IMR-90 (cell line): ENCODE measurements around the gene SOX8.

Experiments used
- CHD1 ChIP-seq: IDR thresholded peaks from 2 replicates; pipeline ENCODE4 v1.6.1; 2012; ENCODE audit warnings: low read depth, low read length, improper control_type of control experiment
- CTCF ChIP-seq: conservative IDR thresholded peaks from 2 replicates; pipeline ENCODE4 v1.5.1; 2012; ENCODE audit warnings: mild to moderate bottlenecking, low read depth, low read length, improper control_type of control experiment
- ELK1 ChIP-seq: fragments of 150-350 bp; IDR thresholded peaks from 2 replicates; pipeline ENCODE4 v1.6.1; 2016; ENCODE audit warnings: low read depth, mild to moderate bottlenecking, low read length, moderate library complexity, borderline replicate concordance
- MAFK ChIP-seq: IDR thresholded peaks from 2 replicates; pipeline ENCODE4 v1.6.1; 2012; ENCODE audit warnings: low read depth, low read length, improper control_type of control experiment
- MXI1 ChIP-seq: IDR thresholded peaks from 2 replicates; pipeline ENCODE4 v1.6.1; 2012; ENCODE audit warnings: low read depth, mild to moderate bottlenecking, low read length, moderate library complexity, borderline replicate concordance
- POLR2A ChIP-seq: IDR thresholded peaks from 2 replicates; pipeline ENCODE4 v1.6.1; 2012; ENCODE audit warnings: mild to moderate bottlenecking, low read depth, low read length
- RAD21 ChIP-seq: IDR thresholded peaks from 2 replicates; pipeline ENCODE4 v1.6.1; 2012; ENCODE audit warnings: low read length, improper control_type of control experiment
- RCOR1 ChIP-seq: IDR thresholded peaks from 2 replicates; pipeline ENCODE4 v1.6.1; 2012; ENCODE audit warnings: mild to moderate bottlenecking, low read length, improper control_type of control experiment; ENCODE audit not compliant: insufficient replicate concordance
- SMC3 ChIP-seq: fragments of 150-350 bp; IDR thresholded peaks from 2 replicates; pipeline ENCODE4 v1.6.1; 2016; ENCODE audit warnings: low read depth, mild to moderate bottlenecking, antibody characterized with exemption, low read length, moderate library complexity
- USF2 ChIP-seq: fragments of 150-350 bp; IDR thresholded peaks from 2 replicates; pipeline ENCODE4 v1.6.1; 2017; ENCODE audit warnings: mild to moderate bottlenecking, antibody characterized with exemption, low read length, low read depth

DNA sequence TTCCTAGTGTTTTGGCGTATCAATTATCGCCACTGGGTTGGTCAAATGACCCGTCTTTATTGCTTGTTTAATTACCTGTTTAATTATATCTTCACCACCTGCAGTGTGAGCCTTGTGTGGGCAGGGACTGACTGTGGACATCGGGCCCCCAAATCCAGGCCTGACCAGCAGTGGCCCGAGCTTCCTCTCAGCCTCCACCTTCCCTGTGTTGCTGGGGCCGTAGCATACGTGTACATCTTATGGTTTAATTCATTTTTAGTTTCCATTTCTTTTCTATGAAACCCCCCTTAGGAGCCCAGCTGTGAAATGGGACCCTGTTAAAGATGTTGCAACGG, 9.6 kb upstream of the SOX8 start:
- TF ChIP-seq POLR2A = no peak
- TF ChIP-seq CTCF = no peak
- no peak for TF ChIP-seq MXI1
- no peak for TF ChIP-seq USF2
- TF ChIP-seq MAFK = no peak
- no peak for TF ChIP-seq RAD21
- TF ChIP-seq CHD1 = no peak
- no peak for TF ChIP-seq RCOR1
- no peak for TF ChIP-seq ELK1
- TF ChIP-seq SMC3 = no peak
